Osteoblast (primary cell): ENCODE data around the gene FXYD1. TPM values are rescaled to one million over a fixed set of nuclear protein-coding genes. Genes with fewer than 3 reads are reported as not detected.

Source experiments
- DNase-seq: peaks from one replicate; pipeline ENCODE4 v3.0.0; 2011; ENCODE audit warnings: low spot score, mixed read lengths; ENCODE audit not compliant: insufficient read length; ENCODE audit errors: missing footprints
- H2AFZ ChIP-seq: 2 replicates; pipeline ENCODE4 v1.6.0; 2011; ENCODE audit warnings: mild to moderate bottlenecking, low read length
- H3K27ac ChIP-seq: 2 replicates; pipeline ENCODE4 v1.5.1; 2011; ENCODE audit warnings: mild to moderate bottlenecking, low read depth, low read length, moderate library complexity
- H3K27me3 ChIP-seq: 2 replicates; pipeline ENCODE4 v1.6.0; 2012; ENCODE audit warnings: mild to moderate bottlenecking, control low read depth, inconsistent platforms, low read length, moderate library complexity; ENCODE audit not compliant: insufficient read depth
- H3K36me3 ChIP-seq: 2 replicates; pipeline ENCODE4 v1.5.1; 2011; ENCODE audit warnings: mild to moderate bottlenecking, low read length, control low read depth, moderate library complexity; ENCODE audit not compliant: insufficient read depth
- H3K4me1 ChIP-seq: 2 replicates; pipeline ENCODE4 v1.5.1; 2011; ENCODE audit warnings: mild to moderate bottlenecking, low read length, control low read depth, moderate library complexity; ENCODE audit not compliant: insufficient read depth
- H3K4me2 ChIP-seq: 2 replicates; pipeline ENCODE4 v1.6.0; 2011; ENCODE audit warnings: mild to moderate bottlenecking, low read length; ENCODE audit not compliant: insufficient read depth
- H3K4me3 ChIP-seq: fragments of 200-600 bp; sonication (generic); 3 replicates; pipeline ENCODE4 v1.5.1; 2012; ENCODE audit warnings: mild to moderate bottlenecking, low read length, inconsistent platforms; ENCODE audit not compliant: insufficient read depth
- H3K79me2 ChIP-seq: 2 replicates; pipeline ENCODE4 v1.6.0; 2012; ENCODE audit warnings: mild to moderate bottlenecking, low read length, control low read depth, inconsistent platforms; ENCODE audit not compliant: insufficient read depth
- H3K9me3 ChIP-seq: 2 replicates; pipeline ENCODE4 v1.5.1; 2011; ENCODE audit warnings: low read depth, low read length, control low read depth
- H4K20me1 ChIP-seq: 2 replicates; pipeline ENCODE4 v1.6.0; 2012; ENCODE audit warnings: mild to moderate bottlenecking, low read length, control low read depth; ENCODE audit not compliant: insufficient read depth
- total RNA-seq: library from RNA; depleted of rRNA; stranded (reverse); fragments of >200 nt; gene quantifications from 2 replicates; pipeline ENCODE4 v1.2.3, GENCODE V29; 2012
- TF ChIP-seq, protein P1 (sequence below): IDR thresholded peaks from 2 replicates; pipeline ENCODE4 v1.5.1; 2011; ENCODE audit warnings: mild to moderate bottlenecking, low read depth, low read length, moderate library complexity; ENCODE audit errors: extremely low read depth

Gene FXYD1
- total RNA-seq, 1 donor = not detected

- Histone ChIP-seq H3K79me2 (no peaks in the 10 kb centered on the region), H3K36me3 (no peaks in the 10 kb centered on the region), H2AFZ (peak overlapping the region; percentile 63), H3K9me3 (no peaks in the 10 kb centered on the region), H3K4me3 (peak overlapping the region; percentile 76), H3K27me3 (no peaks in the 10 kb centered on the region), H4K20me1 (no peaks in the 10 kb centered on the region), H3K4me1 (peaks cover 34% of the 10 kb centered on the region), H3K27ac (peak overlapping the region; percentile 91), H3K4me2 (peak overlapping the region; percentile 84)
- TF ChIP-seq, protein P1, sequence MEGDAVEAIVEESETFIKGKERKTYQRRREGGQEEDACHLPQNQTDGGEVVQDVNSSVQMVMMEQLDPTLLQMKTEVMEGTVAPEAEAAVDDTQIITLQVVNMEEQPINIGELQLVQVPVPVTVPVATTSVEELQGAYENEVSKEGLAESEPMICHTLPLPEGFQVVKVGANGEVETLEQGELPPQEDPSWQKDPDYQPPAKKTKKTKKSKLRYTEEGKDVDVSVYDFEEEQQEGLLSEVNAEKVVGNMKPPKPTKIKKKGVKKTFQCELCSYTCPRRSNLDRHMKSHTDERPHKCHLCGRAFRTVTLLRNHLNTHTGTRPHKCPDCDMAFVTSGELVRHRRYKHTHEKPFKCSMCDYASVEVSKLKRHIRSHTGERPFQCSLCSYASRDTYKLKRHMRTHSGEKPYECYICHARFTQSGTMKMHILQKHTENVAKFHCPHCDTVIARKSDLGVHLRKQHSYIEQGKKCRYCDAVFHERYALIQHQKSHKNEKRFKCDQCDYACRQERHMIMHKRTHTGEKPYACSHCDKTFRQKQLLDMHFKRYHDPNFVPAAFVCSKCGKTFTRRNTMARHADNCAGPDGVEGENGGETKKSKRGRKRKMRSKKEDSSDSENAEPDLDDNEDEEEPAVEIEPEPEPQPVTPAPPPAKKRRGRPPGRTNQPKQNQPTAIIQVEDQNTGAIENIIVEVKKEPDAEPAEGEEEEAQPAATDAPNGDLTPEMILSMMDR = no peak
- peak; percentile 92 for DNase-seq
Measured at GRCh38 chr19:35123573-35123972, 15.1 kb upstream of the FXYD1 start.

DNA sequence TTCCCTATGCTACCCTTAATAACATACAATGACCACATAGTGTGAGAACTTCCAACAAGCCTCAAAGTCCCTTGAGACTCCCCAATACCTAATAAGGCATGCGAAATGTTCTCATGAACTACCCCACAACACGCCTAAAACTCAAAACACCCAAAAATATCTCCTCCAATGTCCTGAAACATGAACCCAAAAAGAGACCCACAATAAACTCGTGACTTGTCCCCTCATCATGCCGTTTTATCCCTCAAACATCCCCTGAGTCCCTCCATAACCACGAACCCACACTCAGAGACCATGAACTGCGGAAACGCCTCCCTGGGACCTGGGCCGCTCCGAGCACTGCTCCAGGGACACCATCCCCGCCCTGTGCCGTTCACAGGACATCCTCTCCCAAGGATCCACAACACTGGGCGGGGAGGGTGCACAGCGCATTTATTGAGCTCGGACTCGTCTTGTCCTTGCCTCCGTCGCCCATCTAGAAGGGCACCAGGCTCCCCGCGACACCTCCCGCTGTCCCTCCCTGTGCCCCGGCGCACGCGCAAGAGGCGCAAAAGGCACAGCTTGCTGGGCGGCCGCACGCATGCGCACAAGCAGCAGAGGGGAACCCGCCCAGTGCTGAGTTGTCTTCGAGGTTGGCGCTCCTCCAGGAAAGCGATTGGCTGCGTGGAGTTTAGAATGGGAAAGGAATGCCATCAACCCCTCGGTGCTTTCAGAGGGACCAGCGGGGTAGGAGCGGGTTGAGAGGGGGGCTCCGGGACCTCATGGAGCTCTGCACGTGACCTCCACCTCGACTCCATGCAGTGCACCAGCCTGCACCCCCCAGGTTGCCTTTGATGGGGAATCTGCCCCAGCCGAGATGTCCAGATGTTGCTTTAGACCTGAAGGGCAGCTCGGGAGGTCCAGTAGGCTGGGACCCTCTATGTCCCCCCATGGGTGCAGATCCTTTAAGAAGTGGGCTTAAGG lies 14.2 kb upstream of the FXYD1 start:
- Histone ChIP-seq H2AFZ (peak overlapping the region; percentile 91), H3K4me3 (peak overlapping the region; percentile 76), H3K4me2 (peak overlapping the region; percentile 84), H4K20me1 (no peaks in the 10 kb centered on the region), H3K27ac (peak overlapping the region; percentile 91), H3K27me3 (no peaks in the 10 kb centered on the region), H3K36me3 (no peaks in the 10 kb centered on the region), H3K79me2 (no peaks in the 10 kb centered on the region), H3K9me3 (no peaks in the 10 kb centered on the region), H3K4me1 (peaks cover 34% of the 10 kb centered on the region)
- TF ChIP-seq, protein P1 = no peak
- peak; percentile 100 for DNase-seq

- no peak overlapping the region for H3K27ac ChIP-seq
- H3K79me2 ChIP-seq = no peaks in the 10 kb centered on the region
- H3K4me3 ChIP-seq = no peak overlapping the region
- no peaks in the 10 kb centered on the region for H4K20me1 ChIP-seq
- H3K36me3 ChIP-seq = no peaks in the 10 kb centered on the region
- H3K9me3 ChIP-seq = no peaks in the 10 kb centered on the region
- H2AFZ ChIP-seq = no peak overlapping the region
- TF ChIP-seq, protein P1 = no peak
- H3K4me2 ChIP-seq = no peak overlapping the region
- no peak for DNase-seq
- H3K27me3 ChIP-seq = no peaks in the 10 kb centered on the region
- peaks cover 34% of the 10 kb centered on the region for H3K4me1 ChIP-seq
Measured at GRCh38 chr19:35125270-35125717, 13.3 kb upstream of the FXYD1 start.
